Activated CD4-positive, alpha-beta T cell treated with anti-CD3 and anti-CD28 coated beads, Interleukin-2, Interleukin-4, amounts not matched to agents 100 ng/mL and 50 ng/mL, durations not matched to agents 16 hours and 8 hours (primary cell): ENCODE results near the gene ANGPT4.

ENCODE experiments used
- DNase-seq: peaks from one replicate; pipeline ENCODE4 v3.0.0-alpha.2; 2020; ENCODE audit warnings: low spot score

ANGPT4 gene

GRCh38 chr20:825710-826421, 90.3 kb downstream of the ANGPT4 start:
- DNase-seq = no peak

- no peak for DNase-seq
Observed at GRCh38 chr20:824916-825315, 91.2 kb downstream of the ANGPT4 start.

DNA sequence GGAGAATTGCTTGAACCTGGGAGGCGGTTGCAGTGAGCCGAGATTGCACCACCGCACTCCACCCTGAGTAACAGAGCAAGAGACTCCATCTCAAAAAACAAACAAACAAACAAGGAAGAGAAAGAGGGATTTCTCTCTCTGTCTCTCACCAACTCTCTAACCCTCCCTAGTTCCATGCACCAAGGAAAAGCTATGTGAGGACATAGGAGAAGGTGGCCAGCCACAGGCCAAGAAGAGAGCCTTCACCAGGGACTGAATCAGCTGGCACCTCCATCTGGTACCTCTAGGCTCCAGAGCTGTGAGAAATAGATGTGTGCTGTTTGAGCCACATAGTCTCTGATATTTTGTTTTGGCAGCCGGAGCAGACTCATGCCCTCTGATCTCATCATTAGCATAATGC, 91.6 kb downstream of the ANGPT4 start:
- DNase-seq = no peak

DNA sequence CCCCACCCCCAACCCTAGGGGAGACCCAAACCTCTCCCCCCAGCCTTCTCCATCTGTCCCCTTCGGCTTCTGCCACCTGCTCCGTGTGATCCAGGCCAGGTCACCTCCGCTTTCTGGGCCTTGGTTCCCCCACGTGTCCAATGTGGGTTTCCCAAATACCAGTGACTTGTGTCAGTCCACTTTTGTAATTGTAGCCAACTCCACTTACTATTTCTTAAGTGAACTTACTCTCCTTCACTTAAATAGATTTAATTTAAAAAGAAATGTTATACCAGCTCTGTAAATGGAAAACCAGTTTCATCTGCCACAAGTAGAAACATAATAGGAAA, 92.6 kb downstream of the ANGPT4 start:
- DNase-seq = no peak

GRCh38 chr20:822651-823573, 93.2 kb downstream of the ANGPT4 start:
- DNase-seq = no peak

DNA sequence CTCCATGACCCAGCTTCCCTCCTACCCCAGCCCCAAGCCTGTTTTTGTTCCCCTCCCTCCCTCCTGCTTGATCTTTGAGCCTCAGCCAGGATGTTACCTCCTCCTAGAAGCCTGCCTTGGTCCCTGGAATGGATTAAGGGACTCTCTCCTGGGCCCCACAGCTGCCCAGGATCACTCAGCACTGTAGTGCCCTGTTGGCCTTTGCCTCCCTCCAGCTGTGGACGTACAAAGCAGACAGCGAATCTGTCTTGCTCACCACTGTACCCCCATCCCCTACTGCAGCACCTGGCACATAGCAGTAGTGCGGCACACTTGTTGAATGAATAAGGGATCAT, 94.4 kb downstream of the ANGPT4 start:
- DNase-seq = no peak

DNA sequence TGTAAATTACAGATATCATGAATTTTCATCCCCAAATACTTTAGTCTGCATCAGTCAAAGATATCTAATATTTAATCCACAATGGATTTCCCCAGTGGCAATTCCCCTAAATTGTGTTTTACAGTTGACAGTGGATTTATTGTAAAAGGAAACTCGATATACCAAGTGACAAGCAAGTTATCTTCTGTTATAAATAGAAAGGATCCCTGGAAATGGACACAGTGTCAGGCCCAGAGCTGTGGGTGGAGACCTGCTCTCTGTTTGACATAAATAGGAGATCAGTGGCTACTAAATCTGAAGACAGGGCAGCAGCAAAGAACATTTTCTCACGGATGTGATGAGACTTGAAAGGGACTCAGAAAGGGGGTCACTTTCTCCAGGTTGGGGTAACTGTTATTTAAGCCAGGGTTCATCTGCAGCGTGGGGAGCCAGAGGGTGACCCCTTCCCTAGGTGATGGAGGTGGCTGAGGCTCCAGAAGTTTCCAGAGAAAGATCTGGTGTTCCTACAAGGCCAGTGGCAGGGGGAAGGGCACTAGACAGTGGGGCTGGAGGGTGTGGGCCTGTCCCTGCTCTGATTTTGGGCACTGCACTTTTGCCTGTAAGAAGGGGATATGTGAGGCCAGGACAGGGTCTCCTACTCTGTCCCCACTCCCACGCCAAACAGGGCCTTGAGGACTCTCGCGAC, 94.9 kb downstream of the ANGPT4 start:
- no peak for DNase-seq

DNA sequence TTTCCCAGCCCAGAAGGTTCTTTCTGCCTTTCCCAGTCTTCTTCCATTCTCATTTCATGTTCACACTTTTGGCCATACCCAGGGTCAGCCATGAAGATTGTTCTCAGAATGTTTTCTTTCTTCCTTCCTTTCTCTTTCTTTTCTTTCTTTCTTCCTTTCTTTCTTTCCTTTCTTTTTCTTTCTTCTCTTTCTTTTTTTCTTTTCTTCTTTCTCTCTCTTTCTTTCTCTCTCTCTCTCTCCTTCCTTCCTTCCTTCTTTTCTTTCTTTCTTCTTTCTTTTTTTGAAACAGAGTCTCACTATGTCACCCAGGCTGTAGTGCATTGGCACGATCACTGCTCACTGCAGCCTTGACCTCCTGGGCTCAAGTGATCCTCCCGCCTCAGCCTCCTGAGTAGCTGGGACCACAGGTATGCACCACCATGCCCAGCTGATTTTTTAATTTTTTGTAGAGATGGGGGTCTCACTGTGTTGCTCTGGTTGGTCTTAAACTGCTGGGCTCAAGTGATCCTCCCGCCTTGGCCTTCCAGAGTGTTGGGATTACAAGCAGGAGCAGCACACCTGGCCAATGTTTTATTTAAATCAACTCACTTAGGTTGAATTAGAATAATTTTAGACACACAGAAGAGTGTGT, 95.7 kb downstream of the ANGPT4 start:
- no peak for DNase-seq
